SH-SY5Y (cell line): ENCODE measurements around the gene RSPH1.

Source experiments
- GATA2 ChIP-seq: IDR thresholded peaks from 2 replicates; pipeline ENCODE4 v1.6.1; 2011; ENCODE audit warnings: mild to moderate bottlenecking, low read depth, low read length
- GATA3 ChIP-seq: IDR thresholded peaks from 2 replicates; pipeline ENCODE4 v1.6.1; 2011; ENCODE audit warnings: low read depth, mild to moderate bottlenecking, low read length, moderate library complexity

DNA sequence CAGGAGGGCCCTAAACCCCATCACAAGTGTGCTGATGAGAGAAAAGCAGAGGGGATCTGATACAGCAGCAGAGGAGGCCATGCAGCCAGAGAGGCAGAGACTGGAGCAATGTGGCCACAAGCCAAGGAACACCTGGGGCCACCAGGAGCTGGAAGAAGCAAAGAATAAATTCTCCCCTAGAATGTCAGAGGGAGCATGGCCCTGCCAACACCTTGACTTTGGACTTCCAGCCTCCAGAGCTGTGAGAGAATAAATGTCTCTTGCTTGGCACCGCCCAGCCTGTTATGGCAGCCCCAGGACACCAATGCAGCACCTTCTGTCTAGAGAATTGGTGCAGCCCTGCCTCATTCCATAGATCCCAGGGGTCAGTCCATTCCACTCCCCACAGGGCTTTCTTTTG lies 67.0 kb downstream of the RSPH1 start:
- TF ChIP-seq GATA2 (no peak), GATA3 (no peak)
